GM11168 (cell line): Measurements from ENCODE around the gene DVL1.

Source experiments
- in situ Hi-C: fragments of 300-500 bp; cut with MboI; formaldehyde crosslinking; loops from one replicate; pipeline ENCODE4 v1.12.0; 2022; ENCODE audit warnings: low sequenced_read_pairs; ENCODE audit not compliant: unreplicated experiment

Gene DVL1

GRCh38 chr1:1357871-1358432 is 8.7 kb upstream of the DVL1 start:
- in situ Hi-C loops: no loop called here

GRCh38 chr1:1356796-1357401 is 7.7 kb upstream of the DVL1 start:
- in situ Hi-C loops: no loop called here

DNA sequence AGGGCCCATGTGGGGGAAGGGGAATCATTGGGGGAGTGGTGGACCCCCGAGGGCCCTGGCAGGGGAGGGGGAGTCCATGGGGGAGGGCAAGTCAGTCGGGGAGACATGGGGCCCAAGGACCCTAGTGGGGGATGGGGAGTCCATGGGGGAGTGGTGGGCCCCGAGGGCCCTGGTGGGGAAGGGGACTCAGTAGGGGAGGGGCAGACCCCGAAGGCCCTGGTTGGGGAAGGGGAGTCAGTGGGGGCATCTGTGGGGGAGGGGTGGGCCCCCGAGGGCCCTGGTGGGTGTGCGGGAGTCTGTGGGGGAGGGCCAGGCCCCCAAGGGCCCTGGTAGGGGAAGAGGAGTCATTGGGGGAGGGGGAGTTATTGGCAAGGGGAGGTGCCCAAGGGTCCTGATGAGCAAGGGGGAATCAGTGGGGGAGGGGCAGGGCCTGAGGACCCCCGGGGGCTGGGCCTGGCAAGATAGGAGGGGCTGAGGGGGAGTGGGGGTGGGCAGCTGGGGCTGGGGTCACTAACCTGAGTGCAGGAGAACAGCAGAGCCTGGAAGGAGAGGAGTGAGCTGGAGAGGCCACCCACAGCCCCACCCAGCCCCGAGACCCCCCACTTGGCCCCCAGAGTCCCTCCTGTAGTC is 7.1 kb upstream of the DVL1 start:
- in situ Hi-C loops: no loop called here

DNA sequence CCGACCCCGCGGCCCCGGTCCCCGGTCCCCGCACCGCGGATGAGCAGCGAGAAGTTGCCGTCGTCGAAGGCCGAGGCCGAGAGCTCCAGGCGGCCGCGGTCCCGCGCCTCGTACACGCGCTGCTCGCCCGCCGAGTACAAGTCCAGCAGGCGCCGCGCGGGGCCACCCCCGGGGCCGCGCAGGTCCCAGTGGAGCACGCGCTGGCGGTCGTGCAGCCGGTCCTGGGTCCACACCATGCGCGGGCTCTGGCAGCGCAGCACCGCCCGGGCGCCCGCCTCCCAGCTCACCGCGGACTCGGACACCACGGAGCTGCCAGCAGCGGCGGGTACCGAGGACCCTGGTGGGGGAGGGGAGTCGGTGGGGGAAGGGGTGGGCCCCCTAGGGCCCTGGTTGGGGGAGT is 6.2 kb upstream of the DVL1 start:
- in situ Hi-C loops: no loop called here

GRCh38 chr1:1354271-1355247 is 5.3 kb upstream of the DVL1 start:
- in situ Hi-C loops: no loop called here

DNA sequence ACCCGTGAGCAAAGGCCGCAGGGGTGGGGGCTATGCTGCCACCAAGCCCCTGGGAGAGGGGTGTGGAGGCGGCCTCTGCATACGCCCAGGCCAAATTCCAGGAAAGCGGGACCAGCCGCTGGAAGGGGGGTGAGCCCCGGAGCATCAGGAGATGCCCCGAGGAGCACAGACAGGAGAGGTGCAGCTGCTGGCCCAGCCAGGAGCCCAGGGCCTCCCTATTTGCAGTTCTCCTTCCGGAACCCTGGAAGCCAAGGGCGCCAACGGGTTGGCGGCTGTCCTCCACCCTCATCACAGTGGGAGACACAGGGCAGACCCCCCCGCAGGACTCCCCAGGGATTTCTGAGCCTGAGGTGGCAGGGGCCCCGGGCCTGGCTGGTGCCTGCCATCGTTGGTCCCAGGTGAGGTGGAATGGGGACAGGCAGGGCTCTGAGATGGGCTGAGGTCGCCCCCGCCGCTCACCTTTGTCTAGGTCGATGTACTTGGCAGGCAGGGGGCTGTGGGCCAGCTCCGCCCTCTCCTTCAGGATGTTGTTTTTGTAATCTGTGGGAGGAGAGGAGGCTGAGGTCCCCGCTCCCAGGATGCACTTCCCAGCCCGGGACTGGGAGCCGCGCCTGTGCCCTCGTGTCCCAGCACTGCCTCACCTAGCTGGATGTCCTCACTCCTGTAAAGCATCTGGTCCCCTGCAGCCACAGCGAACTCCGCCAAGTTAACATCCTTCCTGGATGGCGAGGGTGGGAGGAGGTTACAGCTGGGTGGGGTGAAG is 4.4 kb upstream of the DVL1 start:
- in situ Hi-C loops: no loop called here

DNA sequence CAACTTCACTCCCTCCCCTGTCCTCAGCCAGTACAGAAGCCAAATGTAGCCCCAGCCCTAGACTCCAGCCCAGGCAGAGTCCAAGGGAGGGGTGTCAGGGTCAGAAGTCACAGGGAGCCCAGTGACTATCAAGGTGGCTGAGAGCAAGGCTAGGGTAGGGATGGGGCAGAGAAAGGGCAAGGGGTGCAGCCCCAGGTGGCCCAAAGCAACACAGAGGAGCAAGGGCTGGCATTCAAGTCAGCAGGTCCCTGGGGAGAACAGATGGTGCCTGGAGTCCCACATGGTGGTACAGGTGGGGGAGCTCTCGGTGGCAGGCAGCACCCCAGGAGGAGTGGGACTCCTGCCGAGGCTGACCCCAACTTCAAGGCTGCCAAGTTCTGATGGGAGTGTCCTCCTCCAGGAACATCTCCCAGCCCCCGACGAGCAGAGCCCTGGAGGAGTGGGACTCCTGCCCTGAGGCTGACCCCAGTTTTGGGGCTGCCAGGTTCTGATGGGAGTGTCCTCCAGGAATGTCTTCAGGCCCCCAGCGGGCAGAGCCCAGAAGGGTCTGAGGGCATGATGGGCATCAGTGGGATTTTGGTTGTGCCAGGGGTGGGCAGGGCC is 3.7 kb upstream of the DVL1 start:
- in situ Hi-C loops: no loop called here

GRCh38 chr1:1351511-1352427 is 2.6 kb upstream of the DVL1 start:
- in situ Hi-C loops: no loop called here

GRCh38 chr1:1348420-1349255 is 580 bp downstream of the DVL1 start:
- in situ Hi-C loops: no loop called here

DNA sequence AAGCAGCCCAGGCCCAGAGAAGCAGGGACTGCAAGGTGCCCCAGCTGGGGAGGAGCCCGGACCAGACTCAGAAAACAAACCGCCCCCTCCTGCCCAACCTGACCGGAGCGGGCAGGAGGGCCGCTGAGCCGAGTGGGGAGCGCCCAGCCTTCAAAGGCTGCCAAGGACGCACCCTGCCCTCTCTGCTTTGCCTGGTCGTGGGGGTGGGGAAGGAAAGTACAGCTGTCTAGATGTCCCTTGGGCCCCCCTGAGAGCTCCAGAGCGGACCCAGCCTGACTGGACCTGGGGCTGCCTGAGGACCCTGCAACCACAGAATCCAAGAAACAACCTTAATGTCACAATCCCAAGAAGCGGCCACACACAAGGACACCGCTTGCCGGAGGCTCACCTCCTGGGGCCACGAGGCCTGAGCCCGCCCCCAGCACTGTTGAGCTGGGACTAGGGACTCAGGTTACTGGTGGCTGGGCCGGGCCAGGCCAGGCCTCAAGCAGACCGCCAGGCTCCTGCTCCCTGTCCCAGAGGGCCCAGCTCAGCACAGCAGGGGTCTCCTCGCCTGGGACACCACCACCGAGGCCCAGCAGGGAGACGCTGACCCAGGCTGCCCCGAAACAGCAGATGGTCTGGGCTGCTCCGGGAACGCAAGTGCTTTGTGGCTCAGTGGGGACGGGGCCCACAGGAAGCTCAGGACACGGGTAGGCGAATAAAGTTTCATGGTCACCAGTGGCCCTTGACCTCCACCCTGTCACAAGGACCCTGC is 1.4 kb downstream of the DVL1 start:
- in situ Hi-C loops: no loop called here

DNA sequence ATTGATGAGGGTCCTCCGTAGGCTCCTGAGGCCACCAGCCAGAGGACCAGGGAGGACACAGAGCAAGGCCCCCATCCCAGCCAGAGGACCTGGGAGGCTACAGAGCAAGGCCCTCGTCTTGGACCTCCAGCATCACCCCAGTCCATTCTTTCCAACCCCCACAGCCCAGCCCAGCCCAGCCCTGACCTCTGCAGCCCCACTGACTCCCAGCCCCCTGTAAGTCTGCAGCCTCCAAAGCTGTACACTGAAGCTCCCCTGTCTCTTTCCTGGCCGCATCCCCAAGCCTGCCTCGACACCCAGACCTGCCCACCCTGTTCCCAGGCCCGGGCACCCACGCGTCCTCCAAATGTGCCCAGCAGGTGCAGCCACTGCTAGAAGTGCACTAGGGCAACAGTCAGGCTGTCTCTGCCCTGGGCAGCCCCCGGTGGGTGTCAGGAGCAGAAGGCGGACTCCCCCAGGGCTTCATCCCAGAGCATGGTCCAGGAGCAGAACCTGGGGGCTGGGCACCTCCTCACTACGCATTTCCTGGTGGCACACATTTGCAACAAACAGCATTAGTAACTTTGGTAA is 2.1 kb downstream of the DVL1 start:
- in situ Hi-C loops: no loop called here

DNA sequence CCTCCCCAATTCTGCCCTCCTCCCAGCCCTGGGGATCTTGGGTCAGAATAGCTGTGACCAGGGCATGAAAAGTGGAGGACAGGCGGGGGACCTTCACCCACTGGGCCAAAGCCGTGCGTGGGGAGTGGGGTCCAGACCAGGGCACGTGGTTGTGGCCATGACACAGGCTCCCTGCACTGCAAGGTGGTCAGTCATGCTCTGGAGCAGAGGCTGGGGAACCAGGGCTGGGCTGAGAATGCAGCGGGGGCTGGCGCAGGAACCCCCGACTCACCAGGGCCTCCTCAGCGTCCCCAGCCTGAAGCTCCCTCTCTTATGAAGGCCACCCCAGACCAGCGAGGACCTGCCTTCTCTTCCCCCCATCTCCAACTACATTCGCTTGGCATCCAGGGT is 2.7 kb downstream of the DVL1 start:
- in situ Hi-C loops: no loop called here

DNA sequence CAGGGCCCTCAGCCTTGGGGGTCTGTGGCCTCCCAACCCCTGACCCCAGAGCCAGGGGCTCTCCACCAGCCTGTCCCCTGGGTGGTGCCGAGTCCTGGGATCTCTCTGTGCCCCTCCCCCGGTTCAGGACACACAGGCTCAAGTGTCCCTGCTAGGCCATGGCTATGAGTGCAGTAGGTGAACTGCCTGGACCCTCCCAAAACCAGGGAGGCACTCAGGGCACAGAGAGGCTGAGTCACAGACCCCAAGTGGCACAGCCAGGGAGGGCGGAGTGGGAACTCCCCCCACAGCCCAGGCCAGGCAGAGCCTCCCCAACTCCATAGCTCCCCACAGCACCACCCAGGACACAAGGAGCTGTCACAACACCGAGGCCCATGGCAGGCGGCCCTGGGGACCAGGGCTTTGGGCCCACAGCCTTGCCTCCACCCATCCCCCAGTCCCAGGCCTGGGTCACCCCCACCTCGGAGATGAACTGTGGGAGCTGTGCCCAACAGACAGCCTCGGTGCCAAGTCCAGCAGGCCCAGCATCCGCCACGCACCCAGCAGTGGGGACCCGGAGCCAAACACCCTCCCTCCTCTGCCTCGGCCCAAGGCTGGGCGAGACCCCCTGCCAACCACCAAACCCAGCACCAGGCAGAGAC is 3.2 kb downstream of the DVL1 start:
- in situ Hi-C loops: no loop called here

- in situ Hi-C loops: no loop called here
These were observed 3.8 kb downstream of the DVL1 start for GRCh38 chr1:1345384-1345783.

- in situ Hi-C loops: no loop called here
These were observed 4.4 kb downstream of the DVL1 start for GRCh38 chr1:1344655-1345361.
